GM10847 (cell line): ENCODE results near the gene CADM2.

Experiments used
- POLR2A ChIP-seq: IDR thresholded peaks from 2 replicates; pipeline ENCODE4 v1.6.1; 2011; ENCODE audit not compliant: insufficient read length; ENCODE audit errors: extremely low read depth

Gene CADM2

GRCh38 chr3:85652360-85652759, 693.6 kb downstream of the CADM2 start:
- no peak for TF ChIP-seq POLR2A

- TF ChIP-seq POLR2A = no peak
Observed at GRCh38 chr3:85660451-85660850, 701.7 kb downstream of the CADM2 start.

GRCh38 chr3:85662462-85662861, 703.7 kb downstream of the CADM2 start:
- no peak for TF ChIP-seq POLR2A

- TF ChIP-seq POLR2A = no peak
Observed at GRCh38 chr3:85667744-85668143, 709.0 kb downstream of the CADM2 start.

- no peak for TF ChIP-seq POLR2A
Observed at GRCh38 chr3:85670634-85671205, 711.9 kb downstream of the CADM2 start.

GRCh38 chr3:85672761-85673160, 714.0 kb downstream of the CADM2 start:
- no peak for TF ChIP-seq POLR2A

- TF ChIP-seq POLR2A = no peak
Observed at GRCh38 chr3:85678713-85679112, 719.9 kb downstream of the CADM2 start.

GRCh38 chr3:85681906-85682305, 723.1 kb downstream of the CADM2 start:
- no peak for TF ChIP-seq POLR2A

- TF ChIP-seq POLR2A = no peak
Observed at GRCh38 chr3:85691196-85691595, 732.4 kb downstream of the CADM2 start.

GRCh38 chr3:85697156-85697555, 738.4 kb downstream of the CADM2 start:
- no peak for TF ChIP-seq POLR2A

GRCh38 chr3:85706130-85706529, 747.3 kb downstream of the CADM2 start:
- no peak for TF ChIP-seq POLR2A

- TF ChIP-seq POLR2A = no peak
Observed at GRCh38 chr3:85709346-85709892, 750.6 kb downstream of the CADM2 start.

- no peak for TF ChIP-seq POLR2A
Observed at GRCh38 chr3:85710490-85710889, 751.7 kb downstream of the CADM2 start.

- no peak for TF ChIP-seq POLR2A
Observed at GRCh38 chr3:85721409-85722145, 762.8 kb downstream of the CADM2 start.

GRCh38 chr3:85725809-85726208, 767.0 kb downstream of the CADM2 start:
- no peak for TF ChIP-seq POLR2A

- TF ChIP-seq POLR2A = no peak
Observed at GRCh38 chr3:85726241-85726640, 767.5 kb downstream of the CADM2 start.

- no peak for TF ChIP-seq POLR2A
Observed at GRCh38 chr3:85737846-85738245, 779.1 kb downstream of the CADM2 start.

GRCh38 chr3:85740561-85740960, 781.8 kb downstream of the CADM2 start:
- no peak for TF ChIP-seq POLR2A
